SK-N-SH (cell line): Measurements from ENCODE around the gene CFAP97.

Experiments used
- NRF1 ChIP-seq: IDR thresholded peaks from 2 replicates; pipeline ENCODE4 v1.6.1; 2012; ENCODE audit warnings: low read depth, mild to moderate bottlenecking, low read length
- POLR2AphosphoS5 ChIP-seq: IDR thresholded peaks from 2 replicates; pipeline ENCODE4 v1.6.1; 2012; ENCODE audit warnings: low read depth, low read length
- TF ChIP-seq, protein P1 (sequence below): IDR thresholded peaks from 2 replicates; pipeline ENCODE4 v1.4.0; 2012; ENCODE audit warnings: low read depth, borderline replicate concordance

DNA sequence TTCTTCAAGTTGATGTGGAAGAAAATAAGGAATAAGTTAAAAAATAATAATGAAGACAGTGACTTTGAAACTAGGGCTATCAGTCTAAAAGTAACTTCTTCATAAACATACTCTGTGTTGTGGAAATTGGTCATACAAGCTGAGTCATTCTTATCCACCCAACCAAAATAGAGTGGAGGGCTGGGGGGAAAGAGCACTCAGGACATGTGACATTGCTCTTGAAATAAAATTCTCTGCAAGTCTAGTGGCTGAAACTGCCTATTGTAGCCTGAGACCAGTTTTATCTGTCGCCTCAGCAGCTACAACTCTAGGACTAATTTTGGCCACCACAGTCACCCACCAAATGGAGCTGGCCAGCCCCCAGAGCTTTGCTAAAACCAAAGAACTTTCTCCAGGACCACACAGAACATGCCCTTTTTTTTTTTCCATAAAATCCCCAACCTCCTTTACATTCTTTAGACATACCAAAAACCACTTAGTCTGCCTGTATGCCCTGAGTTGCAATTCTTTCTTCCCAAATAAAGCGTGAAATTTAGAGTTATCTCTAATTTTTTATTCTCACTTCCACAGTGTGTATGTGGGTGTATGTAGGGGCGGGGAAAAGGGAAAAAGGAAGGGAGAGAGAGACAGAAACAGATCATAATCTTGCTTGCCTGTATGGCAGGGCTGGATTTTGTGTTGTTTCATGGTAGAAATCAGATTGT is 83.7 kb downstream of the CFAP97 start:
- TF ChIP-seq, protein P1, sequence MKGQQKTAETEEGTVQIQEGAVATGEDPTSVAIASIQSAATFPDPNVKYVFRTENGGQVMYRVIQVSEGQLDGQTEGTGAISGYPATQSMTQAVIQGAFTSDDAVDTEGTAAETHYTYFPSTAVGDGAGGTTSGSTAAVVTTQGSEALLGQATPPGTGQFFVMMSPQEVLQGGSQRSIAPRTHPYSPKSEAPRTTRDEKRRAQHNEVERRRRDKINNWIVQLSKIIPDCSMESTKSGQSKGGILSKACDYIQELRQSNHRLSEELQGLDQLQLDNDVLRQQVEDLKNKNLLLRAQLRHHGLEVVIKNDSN = no peak
- TF ChIP-seq POLR2AphosphoS5 (no peak), NRF1 (no peak)
